Right hindlimb (tissue), 1 donor: ENCODE results near the gene PPY.
"Not testable (repeated sequence)": the region's sequence is repeated elsewhere in the genome, so short reads cannot be mapped to it uniquely, and the experiment has no call there.

ENCODE experiments used
- DNase-seq: peaks from one replicate; pipeline ENCODE4 v3.0.0-alpha.2; 2018

Gene PPY

GRCh38 chr17:43942051-43942685 is at the start of gene PPY:
Gene PPY, minus strand, starts transcription at chr17:43942476. Its CDS starts 822 bp downstream, at chr17:43941654.
- DNase-seq: no peak

DNA sequence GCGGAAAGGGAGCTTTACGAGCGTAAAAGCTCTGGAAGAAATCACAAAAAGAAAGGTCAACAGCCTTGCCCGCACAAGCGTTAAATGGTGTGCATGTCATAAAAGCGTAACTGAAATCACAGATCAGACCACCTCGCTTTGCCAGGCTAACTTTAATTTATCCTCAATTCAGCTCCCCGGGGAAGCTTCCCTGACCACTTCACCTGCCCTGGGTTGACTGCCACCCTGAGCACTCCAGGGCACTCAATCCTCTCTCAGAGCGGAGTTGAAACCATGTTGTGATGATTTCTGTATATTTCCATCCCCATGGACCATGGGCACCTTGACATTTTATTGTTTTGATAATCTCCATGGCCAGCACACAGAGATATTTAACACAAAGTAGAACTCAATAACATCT is 46.0 kb upstream of the PPY start:
- DNase-seq: no peak

- DNase-seq: no peak
Measured at GRCh38 chr17:43987131-43988021, 45.1 kb upstream of the PPY start.

DNA sequence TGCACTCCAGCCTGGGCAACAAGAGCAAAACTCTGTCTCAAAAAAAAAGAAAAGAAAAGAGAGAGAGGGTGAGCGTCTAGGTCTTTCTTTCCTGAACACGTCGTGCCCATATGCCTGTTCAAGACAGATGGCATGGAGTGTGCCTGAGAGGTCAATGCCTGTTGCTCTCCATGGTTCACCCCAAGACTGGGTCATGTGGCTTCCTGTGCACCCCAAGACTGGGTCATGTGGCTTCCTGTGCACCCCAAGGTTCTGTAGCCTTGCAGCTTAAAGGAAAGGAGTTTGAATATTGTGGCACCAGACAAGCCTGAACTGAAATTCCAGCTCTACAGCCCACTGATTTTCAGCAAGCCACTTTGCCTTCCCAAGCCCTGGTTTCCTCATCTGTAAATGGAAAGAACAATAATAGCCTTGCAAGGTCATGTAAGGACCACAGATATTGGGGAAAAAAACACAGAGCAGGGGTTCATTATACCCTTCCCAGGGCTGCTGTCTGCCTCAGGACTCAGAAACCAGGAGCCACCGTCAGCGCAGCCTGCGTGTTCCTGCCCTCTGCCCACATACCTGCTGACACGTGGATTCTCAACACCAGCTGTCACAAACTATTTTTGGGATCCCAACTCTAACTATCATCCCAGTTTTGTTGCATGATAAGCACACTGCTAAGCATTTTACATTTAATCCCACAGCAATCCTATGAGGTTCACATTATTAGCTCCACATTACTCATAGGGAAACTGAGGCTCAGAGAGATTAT is 44.1 kb upstream of the PPY start:
- no peak for DNase-seq

- no peak for DNase-seq
Measured at GRCh38 chr17:43984521-43984920, 42.2 kb upstream of the PPY start.

- no peak for DNase-seq
Measured at GRCh38 chr17:43983515-43984411, 41.5 kb upstream of the PPY start.

- no peak for DNase-seq
Measured at GRCh38 chr17:43983196-43983514, 40.9 kb upstream of the PPY start.

- no peak for DNase-seq
Measured at GRCh38 chr17:43982171-43982570, 39.9 kb upstream of the PPY start.

GRCh38 chr17:43979671-43980070 is 37.4 kb upstream of the PPY start:
- no peak for DNase-seq

GRCh38 chr17:43979011-43979410 is 36.7 kb upstream of the PPY start:
- no peak for DNase-seq

DNA sequence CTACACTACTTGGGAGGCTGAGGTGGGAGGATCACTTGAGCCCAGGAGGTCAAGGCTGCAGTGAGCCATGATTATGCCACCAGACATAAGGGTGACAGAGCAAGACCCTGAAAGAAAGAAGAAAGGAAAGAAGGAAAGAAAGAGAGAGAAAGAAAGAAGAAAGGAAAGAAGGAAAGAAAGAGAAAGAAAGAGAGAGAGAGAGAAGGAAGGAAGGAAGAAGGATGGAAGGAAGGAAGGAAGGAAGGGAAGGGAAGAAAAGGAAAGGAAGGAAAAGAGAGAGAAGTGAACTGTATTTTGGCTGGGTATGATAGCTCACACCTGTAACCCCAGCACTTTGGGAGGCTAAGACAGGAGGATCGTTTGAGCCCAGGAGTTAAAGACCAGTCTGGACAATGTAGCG is 35.8 kb upstream of the PPY start:
- DNase-seq: no peak

- no peak for DNase-seq
Measured at GRCh38 chr17:43976963-43977837, 34.9 kb upstream of the PPY start.

DNA sequence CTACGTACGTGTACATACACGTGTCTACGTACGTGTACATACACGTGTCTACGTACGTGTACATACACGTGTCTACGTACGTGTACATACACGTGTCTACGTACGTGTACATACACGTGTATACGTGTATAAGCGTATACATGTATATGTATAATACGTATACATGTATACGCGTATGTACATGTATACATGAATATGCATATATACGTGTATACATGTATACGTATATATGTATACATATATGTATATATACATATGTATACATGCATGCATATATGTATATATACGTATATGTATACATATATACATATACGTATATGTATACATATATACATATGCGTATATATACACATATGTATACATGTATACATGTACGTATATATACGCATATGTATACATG is 33.6 kb upstream of the PPY start:
- no peak for DNase-seq

DNA sequence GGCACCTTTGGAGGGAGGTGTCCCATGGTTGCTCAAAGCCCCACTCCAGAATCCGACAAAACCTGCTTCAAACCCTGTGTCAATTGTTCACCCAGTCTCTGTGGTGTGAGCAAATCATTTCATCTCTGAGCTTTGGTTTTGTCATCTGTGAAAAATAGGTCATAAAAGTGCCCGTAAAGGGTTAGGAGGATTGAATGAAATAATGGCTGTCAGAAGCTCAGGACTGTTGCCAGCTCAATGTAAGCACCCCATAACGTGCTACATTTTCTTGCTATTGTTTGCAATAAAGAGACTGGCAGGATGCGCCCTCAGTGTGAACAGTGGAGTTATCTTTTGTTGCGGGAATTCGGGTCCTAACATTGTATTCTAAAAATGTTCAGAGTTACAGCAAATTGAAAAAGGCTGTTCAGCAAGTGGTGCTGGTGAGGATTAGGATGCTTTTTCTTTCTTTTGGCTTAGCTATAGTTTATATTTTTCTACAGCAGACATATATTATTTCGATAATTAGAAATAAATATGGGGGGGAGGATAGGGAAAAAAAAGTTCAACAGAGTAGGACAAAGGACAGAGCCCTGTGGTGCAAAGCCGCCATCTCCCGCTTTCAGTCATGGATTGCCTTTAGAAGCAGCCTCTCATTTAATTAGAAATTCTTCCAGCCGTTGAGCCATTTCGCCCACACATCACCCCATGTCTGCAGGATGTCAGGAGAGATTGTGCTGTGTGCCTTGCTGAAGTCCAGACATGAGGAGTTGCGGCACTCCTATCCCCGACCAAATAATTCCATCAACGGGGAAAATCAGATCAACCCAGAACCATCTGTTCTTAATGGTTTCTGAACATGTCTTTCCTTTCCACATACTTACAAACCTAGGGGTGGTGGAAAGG is 32.3 kb upstream of the PPY start:
- DNase-seq: no peak

- DNase-seq: not testable (repeated sequence)
Measured at GRCh38 chr17:43972444-43973212, 30.4 kb upstream of the PPY start.

GRCh38 chr17:43971436-43971835 is 29.2 kb upstream of the PPY start:
- not testable (repeated sequence) for DNase-seq

DNA sequence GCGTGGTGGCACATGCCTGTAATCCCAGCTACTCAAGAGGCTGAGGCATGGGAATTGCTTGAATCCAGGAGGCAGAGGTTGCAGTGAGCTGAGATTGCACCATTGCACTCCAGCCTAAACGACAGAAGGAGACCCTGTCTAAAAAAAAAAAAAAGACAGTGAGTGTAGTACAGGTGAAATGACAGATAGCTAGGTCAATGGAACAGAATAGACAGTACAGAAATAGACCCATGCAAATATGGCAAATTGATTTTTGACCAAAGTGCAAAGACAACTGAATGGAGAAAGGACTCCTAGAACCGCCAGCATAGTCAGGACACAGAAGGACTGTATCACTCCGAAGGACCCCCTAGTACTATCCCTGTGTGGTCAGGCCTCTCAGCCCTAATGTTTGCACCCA is 28.1 kb upstream of the PPY start:
- DNase-seq: no peak

- DNase-seq: no peak
Measured at GRCh38 chr17:43967251-43967875, 25.1 kb upstream of the PPY start.

- no peak for DNase-seq
Measured at GRCh38 chr17:43966276-43966675, 24.0 kb upstream of the PPY start.
